Karpas-422 (cell line): ENCODE measurements around the gene SMARCB1. TPM values are rescaled to one million over a fixed set of nuclear protein-coding genes. Genes with fewer than 3 reads are reported as not detected.

Experiments
- DNase-seq: peaks from one replicate; pipeline ENCODE4 v3.0.0-alpha.2; 2015
- H2AFZ ChIP-seq: fragments of 200-600 bp; sonication (generic); 2 replicates; pipeline ENCODE4 v1.6.1; 2014; ENCODE audit warnings: antibody characterized with exemption, low read length, mixed read lengths
- H3K27ac ChIP-seq: fragments of 200-600 bp; sonication (generic); 2 replicates; pipeline ENCODE4 v1.5.1; 2014; ENCODE audit warnings: mild to moderate bottlenecking, low read length, moderate library complexity
- H3K27me3 ChIP-seq: fragments of 200-600 bp; sonication (generic); 2 replicates; pipeline ENCODE4 v1.6.1; 2014; ENCODE audit warnings: low read length, mixed read lengths
- H3K36me3 ChIP-seq: fragments of 200-600 bp; sonication (generic); 2 replicates; pipeline ENCODE4 v1.6.1; 2014; ENCODE audit warnings: low read length, mixed read lengths; ENCODE audit not compliant: insufficient read depth
- H3K4me1 ChIP-seq: fragments of 200-600 bp; sonication (generic); 2 replicates; pipeline ENCODE4 v1.6.1; 2014; ENCODE audit warnings: mild to moderate bottlenecking, low read length, mixed read lengths
- H3K4me2 ChIP-seq: fragments of 200-600 bp; sonication (generic); 2 replicates; pipeline ENCODE4 v1.6.1; 2014; ENCODE audit warnings: low read length, low read depth, mild to moderate bottlenecking; ENCODE audit not compliant: poor library complexity, severe bottlenecking
- H3K4me3 ChIP-seq: fragments of 200-600 bp; sonication (generic); 2 replicates; pipeline ENCODE4 v1.5.1; 2014; ENCODE audit warnings: mild to moderate bottlenecking, antibody characterized with exemption, low read length, mixed read lengths
- H3K79me2 ChIP-seq: fragments of 200-600 bp; sonication (generic); 2 replicates; pipeline ENCODE4 v1.6.1; 2014; ENCODE audit warnings: mild to moderate bottlenecking, low read length, mixed read lengths
- H3K9ac ChIP-seq: fragments of 200-600 bp; sonication (generic); 2 replicates; pipeline ENCODE4 v1.6.0; 2014; ENCODE audit warnings: low read length
- H3K9me2 ChIP-seq: fragments of 200-600 bp; sonication (generic), shearing (Covaris generic); replicated peaks from 2 replicates; pipeline ENCODE4 v1.6.0; 2014; ENCODE audit warnings: mild to moderate bottlenecking, low read length, moderate library complexity; ENCODE audit not compliant: insufficient read depth
- H3K9me3 ChIP-seq: fragments of 300-700, 200-600 bp; sonication (generic); 2 replicates; pipeline ENCODE4 v1.6.1; 2014; ENCODE audit warnings: low read length, mixed read lengths
- H4K20me1 ChIP-seq: fragments of 200-600 bp; sonication (generic); 2 replicates; pipeline ENCODE4 v1.6.1; 2014; ENCODE audit warnings: mild to moderate bottlenecking, antibody characterized with exemption, low read length, low read depth; ENCODE audit not compliant: insufficient read depth
- total RNA-seq: library from RNA; depleted of rRNA; stranded (reverse); fragments of >200 nt; shearing (Covaris generic); gene quantifications from 2 replicates; pipeline ENCODE4 v1.2.3, GENCODE V29; 2014; ENCODE audit warnings: low replicate concordance

Gene SMARCB1
- total RNA-seq, 1 experiment from 2014 or later = 400 TPM

- Histone ChIP-seq H3K79me2 (peaks cover 13% of the 10 kb centered on the region), H3K27me3 (no peaks in the 10 kb centered on the region), H3K27ac (peak within 1 kb of the TSS; percentile 98), H4K20me1 (no peaks in the 10 kb centered on the region), H3K4me1 (peaks cover 87% of the 10 kb centered on the region), H3K36me3 (no peaks in the 10 kb centered on the region), H2AFZ (no peak within 1 kb of the TSS), H3K9me3 (no peaks in the 10 kb centered on the region), H3K4me3 (peak within 1 kb of the TSS; percentile 89), H3K9ac (peak within 1 kb of the TSS; percentile 99), H3K9me2 (no peaks in the 10 kb centered on the region), H3K4me2 (peak within 1 kb of the TSS; percentile 93)
- DNase-seq = peak; percentile 95
Observed at GRCh38 chr22:23754220-23754919, 32.4 kb upstream of the SMARCB1 start, which contains the start of gene VPREB3. VPREB3 (minus strand) TSS chr22:23754425; CDS start chr22:23754363, 62 bp downstream.

- Histone ChIP-seq H3K9ac (peak overlapping the region; percentile 99), H3K36me3 (no peaks in the 10 kb centered on the region), H3K27me3 (no peaks in the 10 kb centered on the region), H3K9me3 (no peaks in the 10 kb centered on the region), H4K20me1 (no peaks in the 10 kb centered on the region), H3K4me3 (peak overlapping the region; percentile 89), H3K4me2 (peak overlapping the region; percentile 93), H2AFZ (no peak overlapping the region), H3K27ac (peak overlapping the region; percentile 98), H3K4me1 (peaks cover 84% of the 10 kb centered on the region), H3K79me2 (peaks cover 6% of the 10 kb centered on the region), H3K9me2 (no peaks in the 10 kb centered on the region)
- DNase-seq = peak; percentile 95
Observed at GRCh38 chr22:23754980-23755636, 31.7 kb upstream of the SMARCB1 start.

DNA sequence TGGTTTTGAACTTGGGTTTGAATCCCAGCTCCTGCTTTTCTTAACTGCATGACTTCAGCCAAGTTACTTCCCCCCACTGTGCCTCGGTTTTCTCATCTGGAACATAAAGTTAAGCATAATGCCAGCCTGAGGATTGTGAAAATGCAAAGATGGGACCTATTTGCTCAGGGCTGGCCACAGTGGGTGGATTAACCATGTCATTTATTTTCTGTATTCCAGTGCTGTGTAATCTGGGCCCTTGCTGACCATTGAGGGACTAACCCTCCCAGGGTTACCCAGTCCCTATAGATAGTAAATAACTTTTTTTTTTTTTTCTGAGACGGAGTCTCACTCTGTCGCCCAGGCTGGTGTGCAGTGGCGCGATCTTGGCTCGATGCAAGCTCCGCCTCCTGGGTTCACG, 31.1 kb upstream of the SMARCB1 start:
- Histone ChIP-seq H3K4me1 (peaks cover 82% of the 10 kb centered on the region), H3K9me2 (no peaks in the 10 kb centered on the region), H2AFZ (no peak overlapping the region), H4K20me1 (no peaks in the 10 kb centered on the region), H3K4me2 (peak overlapping the region; percentile 93), H3K79me2 (peaks cover under 1% of the 10 kb centered on the region; the same call in 1 of the 2 replicates), H3K27me3 (no peaks in the 10 kb centered on the region), H3K9ac (peak overlapping the region; percentile 99), H3K27ac (peak overlapping the region; percentile 98), H3K9me3 (no peaks in the 10 kb centered on the region), H3K4me3 (peak overlapping the region; percentile 89), H3K36me3 (no peaks in the 10 kb centered on the region)
- DNase-seq = peak; percentile 83

- Histone ChIP-seq H3K9me2 (no peaks in the 10 kb centered on the region), H3K79me2 (no peaks in the 10 kb centered on the region), H3K9ac (peak overlapping the region; percentile 34; the same call in 1 of the 2 replicates), H3K27me3 (no peaks in the 10 kb centered on the region), H3K4me1 (peaks cover 73% of the 10 kb centered on the region), H3K4me3 (no peak overlapping the region), H3K36me3 (no peaks in the 10 kb centered on the region), H4K20me1 (no peaks in the 10 kb centered on the region), H3K27ac (peak overlapping the region; percentile 98), H3K4me2 (peak overlapping the region; percentile 32), H3K9me3 (no peaks in the 10 kb centered on the region), H2AFZ (no peak overlapping the region)
- peak; percentile 72 for DNase-seq
Observed at GRCh38 chr22:23756891-23757290, 29.9 kb upstream of the SMARCB1 start.

DNA sequence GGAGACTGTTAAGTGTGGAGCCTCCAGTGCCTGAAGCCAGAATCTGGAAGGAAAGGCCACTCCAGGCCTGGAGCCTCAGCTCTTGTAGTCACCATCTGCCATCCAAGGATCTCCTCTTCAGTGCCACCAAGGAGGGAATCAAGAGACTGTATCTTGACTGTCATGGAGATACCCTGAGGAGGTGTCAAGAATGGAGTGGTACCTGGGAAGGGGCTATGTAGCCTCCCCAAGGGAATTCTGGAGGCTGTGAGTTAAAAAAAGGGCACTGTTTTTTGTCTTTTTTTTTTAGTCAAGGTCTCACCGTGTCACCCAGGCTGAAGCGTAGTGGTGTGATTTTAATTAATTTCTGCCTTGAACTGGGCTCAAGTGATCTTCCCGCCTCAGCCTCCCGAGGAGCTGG, 27.2 kb upstream of the SMARCB1 start:
- H4K20me1 ChIP-seq = peaks cover 6% of the 10 kb centered on the region; the same call in 1 of the 2 replicates
- no peak overlapping the region for H3K4me2 ChIP-seq

GRCh38 chr22:23760056-23760455, 26.7 kb upstream of the SMARCB1 start:
- H3K4me2 ChIP-seq = no peak overlapping the region
- peak; percentile 42 for DNase-seq
- peaks cover 10% of the 10 kb centered on the region; the same call in 1 of the 2 replicates for H3K36me3 ChIP-seq
- H3K27me3 ChIP-seq = no peaks in the 10 kb centered on the region
- H3K27ac ChIP-seq = peak overlapping the region; percentile 55
- H3K4me3 ChIP-seq = no peak overlapping the region
- no peak overlapping the region for H2AFZ ChIP-seq
- peaks cover 6% of the 10 kb centered on the region; the same call in 1 of the 2 replicates for H4K20me1 ChIP-seq
- no peak overlapping the region for H3K9ac ChIP-seq
- H3K4me1 ChIP-seq = peaks cover 69% of the 10 kb centered on the region
- no peaks in the 10 kb centered on the region for H3K9me3 ChIP-seq
- H3K9me2 ChIP-seq = no peaks in the 10 kb centered on the region
- H3K79me2 ChIP-seq = no peaks in the 10 kb centered on the region; the same call in 1 of the 2 replicates

More for the DNA sequence above, 27.2 kb upstream of the SMARCB1 start:
- H3K9me2 ChIP-seq = no peaks in the 10 kb centered on the region
- H3K4me1 ChIP-seq = peaks cover 69% of the 10 kb centered on the region
- H3K79me2 ChIP-seq = no peaks in the 10 kb centered on the region
- peak overlapping the region; percentile 55 for H3K27ac ChIP-seq
- no peaks in the 10 kb centered on the region for H3K9me3 ChIP-seq
- DNase-seq = peak; percentile 62
- H2AFZ ChIP-seq = no peak overlapping the region
- no peaks in the 10 kb centered on the region for H3K27me3 ChIP-seq
- peaks cover 5% of the 10 kb centered on the region; the same call in 1 of the 2 replicates for H3K36me3 ChIP-seq
- H3K4me3 ChIP-seq = no peak overlapping the region
- no peak overlapping the region for H3K9ac ChIP-seq

GRCh38 chr22:23762842-23763578, 23.8 kb upstream of the SMARCB1 start, which contains the start of gene C22orf15:
C22orf15 (plus strand) TSS chr22:23762990; CDS start chr22:23763307, 317 bp downstream.
- peaks cover 16% of the 10 kb centered on the region for H4K20me1 ChIP-seq
- H3K9me2 ChIP-seq = no peaks in the 10 kb centered on the region
- H2AFZ ChIP-seq = no peak within 1 kb of the TSS
- peaks cover 60% of the 10 kb centered on the region for H3K4me1 ChIP-seq
- H3K27me3 ChIP-seq = no peaks in the 10 kb centered on the region
- DNase-seq = peak; percentile 71
- no peaks in the 10 kb centered on the region for H3K9me3 ChIP-seq
- peak within 1 kb of the TSS; percentile 97 for H3K27ac ChIP-seq
- H3K4me2 ChIP-seq = peak within 1 kb of the TSS; percentile 87
- peaks cover 28% of the 10 kb centered on the region for H3K36me3 ChIP-seq
- peak within 1 kb of the TSS; percentile 99 for H3K9ac ChIP-seq
- peak within 1 kb of the TSS; percentile 88; the same call in 1 of the 2 replicates for H3K4me3 ChIP-seq
- H3K79me2 ChIP-seq = peaks cover 21% of the 10 kb centered on the region
